Ovary (tissue), 9 donors: Measurements from ENCODE around the gene TRIM63. TPM values are rescaled to one million over a fixed set of nuclear protein-coding genes. Genes with fewer than 3 reads are reported as not detected.

ENCODE experiments used
- DNase-seq, 5 donors: peaks; one replicate each; pipeline ENCODE4 v3.0.0-alpha.2; 2019 to 2020
- H3K27ac ChIP-seq, 2 donors: fragments of 200-600 bp; one replicate each; pipeline versions ENCODE4 v1.5.1 to v1.8.0; 2019 to 2022
- H3K27me3 ChIP-seq: fragments of 200-600 bp; one replicate; pipeline ENCODE4 v1.8.0; 2022
- H3K36me3 ChIP-seq: fragments of 200-600 bp; sonication (generic); one replicate; pipeline ENCODE4 v1.5.1; 2019
- H3K4me1 ChIP-seq: one replicate; pipeline ENCODE4 v1.8.1; 2013; ENCODE audit warnings: mild to moderate bottlenecking, moderate library complexity; ENCODE audit not compliant: insufficient read depth
- H3K4me3 ChIP-seq: fragments of 200-600 bp; sonication (generic); one replicate; pipeline ENCODE4 v1.5.1; 2017
- H3K9me3 ChIP-seq, 2 donors: fragments of 200-600 bp in 1 of 2; sonication (generic) in 1 of 2; one replicate each; pipeline versions ENCODE4 v1.5.1 to v1.8.1; 2013 to 2019; ENCODE audit warnings: mild to moderate bottlenecking in 1 of 2, moderate library complexity in 1 of 2
- CTCF ChIP-seq, 3 donors: fragments of 450-650 bp in 2 of 3; fragments of 200-600 bp in 1 of 3; IDR thresholded peaks; one replicate each; pipeline versions ENCODE4 v1.5.1 to v1.8.0; 2016 to 2022; ENCODE audit warnings: antibody characterized with exemption in 3 of 3, mild to moderate bottlenecking in 1 of 3
- EP300 ChIP-seq: sonication (generic); formaldehyde crosslinking; IDR thresholded peaks from one replicate; pipeline ENCODE4 v1.6.1; 2017; ENCODE audit warnings: antibody characterized with exemption
- POLR2A ChIP-seq: fragments of 450-650 bp; IDR thresholded peaks from one replicate; pipeline ENCODE4 v1.6.1; 2017; ENCODE audit warnings: antibody characterized with exemption, mild to moderate bottlenecking, moderate library complexity
- WGBS, 3 donors: extraction: QIAGEN DNeasy Blood & Tissue Kit in 1 of 3; methylation state at CpG; one replicate each; pipeline versions ENCODE4 v1.1.5 to v1.1.7; 2013 to 2017; 5-methylcytosine and 5-hydroxymethylcytosine counted together
- intact Hi-C, 4 donors: fragments of 100-400 bp; cut with DNase I; formaldehyde crosslinking; loops; one replicate each; pipeline versions ENCODE4 v1.11.0 to v1.15.1; 2022 to 2023
- polyA plus RNA-seq, 2 donors: library from polyadenylated mRNA; stranded (reverse); fragments of 200-250 nt in 1 of 2; fragments of 350-450 nt in 1 of 2; fragmentation: Illumina TruSeq in 1 of 2; extraction: RNeasy Lipid Tissue Mini Kit (QIAGEN cat#74804) in 1 of 2; gene quantifications; one replicate each; pipeline ENCODE4 v1.2.3, GENCODE V29; 2013 to 2014
- total RNA-seq, 7 donors: library from RNA; depleted of rRNA in 2 of 7; stranded (reverse); fragments of >200 nt in 2 of 7; fragmentation: NEBNext Ultra II Directional in 3 of 7; extraction: Animal tissue kit (Norgen Biotek cat#: 25700) in 3 of 7; gene quantifications; one replicate each; pipeline versions ENCODE4 v1.1.0 to v1.2.4, GENCODE V29; 2016 to 2023
- donor health status: DM: no; HTN: no; CAD: no; lungs with moderate emphysema.
- donor health status: DM: no; HTN: no; CAD: no.
- donor health status: Bipolar disorder and iron deficiency.
- donor health status: DM: yes; HTN: yes; CAD: no.
- donor health status: DM: no; HTN: no; CAD: no.
- donor health status: DM: yes; HTN: yes; CAD: no.

The TRIM63 gene
- total and polyA plus RNA-seq, 9 donors, result 0.06 to 1.6 (median 0.20) TPM; not detected in 5

- intact Hi-C loops, result no loop called here
- no peak for TF ChIP-seq EP300
- TF ChIP-seq CTCF (IDR thresholded peaks at IDR 0.05), result no peak
- TF ChIP-seq POLR2A, result no peak
- Histone ChIP-seq H3K4me3 (no peak overlapping the region), H3K9me3 (no peaks in the 10 kb centered on the region), H3K4me1 (no peaks in the 10 kb centered on the region), H3K27me3 (no peaks in the 10 kb centered on the region), H3K36me3 (no peaks in the 10 kb centered on the region), H3K27ac (no peak overlapping the region)
- DNase-seq, result no peak
- 29 to 34% (median 29%) methylated on average over 6 of the region's 6 CpGs for WGBS, 3 donors
Measured at GRCh38 chr1:26072305-26072704, 4.9 kb upstream of the TRIM63 start.

- H3K27me3 ChIP-seq, result no peaks in the 10 kb centered on the region
- H3K27ac ChIP-seq, result no peak overlapping the region
- no peaks in the 10 kb centered on the region for H3K9me3 ChIP-seq
- 86 to 90% (median 88%) methylated on average over 6 of the region's 6 CpGs for WGBS, 3 donors
- no peaks in the 10 kb centered on the region for H3K4me1 ChIP-seq
- DNase-seq, result no peak
- TF ChIP-seq EP300 (no peak), POLR2A (no peak), CTCF (IDR thresholded peaks at IDR 0.05) (no peak)
- no peaks in the 10 kb centered on the region for H3K36me3 ChIP-seq
- intact Hi-C loops, result no loop called here
- H3K4me3 ChIP-seq, result no peak overlapping the region
Measured at GRCh38 chr1:26070963-26071342, 3.5 kb upstream of the TRIM63 start.

- Histone ChIP-seq H3K27me3 (no peaks in the 10 kb centered on the region), H3K36me3 (no peaks in the 10 kb centered on the region), H3K9me3 (no peaks in the 10 kb centered on the region), H3K27ac (no peak overlapping the region), H3K4me3 (no peak overlapping the region), H3K4me1 (no peaks in the 10 kb centered on the region)
- TF ChIP-seq POLR2A (no peak), EP300 (no peak), CTCF (IDR thresholded peaks at IDR 0.05) (no peak)
- no peak for DNase-seq
- intact Hi-C loops, result no loop called here
- 79 to 88% (median 84%) methylated on average over 4 of the region's 4 CpGs for WGBS, 3 donors
Measured at GRCh38 chr1:26070296-26070962, 3.0 kb upstream of the TRIM63 start.

GRCh38 chr1:26069941-26070295, 2.5 kb upstream of the TRIM63 start:
- no peak for TF ChIP-seq POLR2A
- no peak for TF ChIP-seq EP300
- no peak for TF ChIP-seq CTCF (IDR thresholded peaks at IDR 0.05)
- no peaks in the 10 kb centered on the region for H3K4me1 ChIP-seq
- intact Hi-C loops, result no loop called here
- no peak overlapping the region for H3K4me3 ChIP-seq
- 70 to 95% (median 84%) methylated on average over 1 of the region's 1 CpG for WGBS, 3 donors
- H3K9me3 ChIP-seq, result no peaks in the 10 kb centered on the region
- DNase-seq, result no peak
- no peak overlapping the region for H3K27ac ChIP-seq
- H3K27me3 ChIP-seq, result no peaks in the 10 kb centered on the region
- no peaks in the 10 kb centered on the region for H3K36me3 ChIP-seq
